ENCODE measurements around the gene C1orf53.

- TF ChIP-seq RAD21 (IDR thresholded peaks at IDR 0.05 in 1 of 2, conservative IDR thresholded peaks at IDR 0.05 in 1 of 2; ENCODE audit: low read depth in 2 of 2, low read length in 2 of 2) (no peak), JUN (IDR thresholded peaks at IDR 0.05; ENCODE audit: low read depth, low read length) (no peak), JUND (IDR thresholded peaks at IDR 0.05; ENCODE audit: low read length) (no peak), TAF7 (optimal IDR thresholded peaks at IDR 0.05; ENCODE audit: borderline replicate concordance, low read depth, low read length) (no peak), BRCA1 (IDR thresholded peaks at IDR 0.05; ENCODE audit: low read depth, low read length) (no peak), SP4 (IDR thresholded peaks at IDR 0.05; ENCODE audit: low read length) (no peak), GABPA (IDR thresholded peaks at IDR 0.05; ENCODE audit: borderline replicate concordance, insufficient read depth, low read length) (no peak), CTCF (IDR thresholded peaks at IDR 0.05; ENCODE audit: control extremely low read depth in 1 of 3, insufficient read depth in 1 of 3, low read depth in 1 of 3, low read length in 3 of 3) (no peak)
Measured at GRCh38 chr1:197862221-197862620, 40.2 kb upstream of the C1orf53 start.
